B cell (primary cell): Measurements from ENCODE around the gene CAMK1D. TPM values are rescaled to one million over a fixed set of nuclear protein-coding genes. Genes with fewer than 3 reads are reported as not detected.

Experiments used
- ATAC-seq: fragments of 200-7000 bp; cut with Tn5 transposase; one replicate; pipeline ENCODE4 v1.10.0; 2021; ENCODE audit warnings: low read depth, mild to moderate bottlenecking, moderate number of reproducible peaks, moderate library complexity
- CTCF ChIA-PET: fragments of 350-600 bp; sonication (Branson Sonifier 250); formaldehyde crosslinking; loops from one replicate; lab custom pipeline; 2021; ENCODE audit warnings: antibody characterized with exemption, inconsistent platforms; lab: Charles Lee
- POLR2A ChIA-PET: fragments of 350-600 bp; sonication (Branson Sonifier 250); formaldehyde crosslinking; loops from one replicate; lab custom pipeline; 2021; ENCODE audit warnings: antibody characterized with exemption; lab: Charles Lee
- DNase-seq: peaks from one replicate; pipeline ENCODE4 v3.0.0; 2013
- H2AFZ ChIP-seq: 2 replicates; pipeline ENCODE4 v1.6.1; 2012; ENCODE audit warnings: mild to moderate bottlenecking, low read depth, low read length; ENCODE audit not compliant: insufficient read depth, poor library complexity, severe bottlenecking
- H3K27ac ChIP-seq, 2 donors: 1 replicate in 1 of 2; 2 replicates in 1 of 2; pipeline ENCODE4 v1.5.1; 2012 to 2013; ENCODE audit warnings: low read length in 2 of 2, mild to moderate bottlenecking in 2 of 2, moderate library complexity in 1 of 2
- H3K27me3 ChIP-seq, 4 experiments: fragments of 200-600 bp in 1 of 4; sonication (generic) in 1 of 4; replicated peaks in 1 of 4; 1 replicate in 2 of 4; 2 replicates in 2 of 4; pipeline versions ENCODE4 v1.6.1 to v1.7.0; 2013 to 2016; ENCODE audit warnings: low read length in 3 of 4, mild to moderate bottlenecking in 2 of 4, mixed read lengths in 1 of 4, moderate library complexity in 1 of 4; ENCODE audit not compliant: insufficient read depth in 4 of 4, control insufficient read depth in 3 of 4; ENCODE audit errors: control extremely low read depth in 1 of 4
- H3K36me3 ChIP-seq, 2 experiments: replicated peaks in 1 of 2; 1 replicate in 1 of 2; 2 replicates in 1 of 2; pipeline versions ENCODE4 v1.6.1 to v1.7.1; 2013; ENCODE audit warnings: low read length in 1 of 2; ENCODE audit not compliant: insufficient read depth in 2 of 2, control insufficient read depth in 1 of 2; ENCODE audit errors: control extremely low read depth in 1 of 2, extremely low read depth in 1 of 2
- H3K4me1 ChIP-seq, 2 donors: fragments of 200-600 bp in 1 of 2; sonication (generic) in 1 of 2; 1 replicate in 1 of 2; 2 replicates in 1 of 2; pipeline versions ENCODE4 v1.5.1 to v1.6.1; 2013 to 2017; ENCODE audit warnings: low read length in 2 of 2; ENCODE audit not compliant: control insufficient read depth in 2 of 2, insufficient read depth in 2 of 2
- H3K4me2 ChIP-seq: replicated peaks from 2 replicates; pipeline ENCODE3; 2012; ENCODE audit warnings: mild to moderate bottlenecking, low read depth, low read length; ENCODE audit not compliant: poor library complexity, severe bottlenecking
- H3K4me3 ChIP-seq, 5 experiments: fragments of 200-600 bp in 1 of 5; sonication (generic) in 1 of 5; 1 replicate in 3 of 5; 2 replicates in 2 of 5; pipeline versions ENCODE4 v1.5.1 to v1.7.0; 2011 to 2016; ENCODE audit warnings: low read length in 4 of 5, mild to moderate bottlenecking in 4 of 5, low read depth in 2 of 5, control low read depth in 1 of 5, moderate library complexity in 1 of 5; ENCODE audit not compliant: insufficient read depth in 1 of 5; ENCODE audit errors: control extremely low read depth in 1 of 5, extremely low read depth in 1 of 5
- H3K79me2 ChIP-seq: fragments of 200-600 bp; sonication (generic); one replicate; pipeline ENCODE4 v1.6.0; 2016; ENCODE audit warnings: low read length; ENCODE audit not compliant: control insufficient read depth, insufficient read depth
- H3K9ac ChIP-seq: fragments of 200-600 bp; sonication (generic); 2 replicates; pipeline ENCODE4 v1.6.1; 2017; ENCODE audit warnings: mild to moderate bottlenecking, low read length, moderate library complexity
- H3K9me3 ChIP-seq, 3 donors: one replicate each; pipeline versions ENCODE4 v1.6.1 to v1.7.1; 2013; ENCODE audit warnings: low read length in 2 of 3; ENCODE audit not compliant: control insufficient read depth in 2 of 3, insufficient read depth in 1 of 3; ENCODE audit errors: control extremely low read depth in 1 of 3
- H4K20me1 ChIP-seq: 2 replicates; pipeline ENCODE4 v1.6.0; 2012; ENCODE audit warnings: mild to moderate bottlenecking, low read length; ENCODE audit not compliant: insufficient read depth, control insufficient read depth, poor library complexity, severe bottlenecking
- H3K27ac Mint-ChIP-seq: one replicate; pipeline ENCODE4 v1.8.0; 2021; ENCODE audit warnings: mixed read lengths
- H3K27me3 Mint-ChIP-seq: one replicate; pipeline ENCODE4 v1.8.0; 2021; ENCODE audit warnings: mixed read lengths
- H3K4me1 Mint-ChIP-seq: one replicate; pipeline ENCODE4 v1.8.0; 2021; ENCODE audit warnings: mixed read lengths
- H3K4me3 Mint-ChIP-seq: one replicate; pipeline ENCODE4 v1.8.0; 2021; ENCODE audit warnings: mixed read lengths
- H3K9me3 Mint-ChIP-seq: one replicate; pipeline ENCODE4 v1.8.0; 2022; ENCODE audit warnings: mixed read lengths; ENCODE audit not compliant: insufficient read depth
- CTCF ChIP-seq: fragments of 200-600 bp; IDR thresholded peaks from one replicate; pipeline ENCODE4 v1.8.0; 2022; ENCODE audit warnings: antibody characterized with exemption, mild to moderate bottlenecking
- EZH2 ChIP-seq: IDR thresholded peaks from 2 replicates; pipeline ENCODE4 v1.6.1; 2012; ENCODE audit warnings: borderline replicate concordance, low read depth, mild to moderate bottlenecking, moderate library complexity, low read length; ENCODE audit not compliant: insufficient read depth, poor library complexity, severe bottlenecking
- WGBS: methylation state at CpG from one replicate; pipeline ENCODE4 v1.1.5; 2013; ENCODE audit warnings: missing lambda C conversion rate; ENCODE audit not compliant: insufficient coverage; 5-methylcytosine and 5-hydroxymethylcytosine counted together
- intact Hi-C: fragments of 100-400 bp; cut with micrococcal nuclease; formaldehyde crosslinking; loops from one replicate; pipeline ENCODE4 v1.10.0; 2022
- polyA plus RNA-seq: library from polyadenylated mRNA; depleted of rRNA; stranded (reverse); fragments of >200 nt; gene quantifications from 2 replicates; pipeline ENCODE4 v1.2.3, GENCODE V29; 2012
- total RNA-seq, 2 donors: library from RNA; stranded (reverse); fragments of 120-200 nt in 1 of 2; gene quantifications; 1 replicate in 1 of 2; 2 replicates in 1 of 2; pipeline versions ENCODE4 v1.2.3 to v1.2.4, GENCODE V29; 2013 to 2022

Gene CAMK1D
- total and polyA plus RNA-seq, 2 donors (not counting 1 experiment from before 2014, with no cell fraction given) = 34.1 to 69.7 TPM

- H2AFZ ChIP-seq = no peak overlapping the region
- no peaks in the 10 kb centered on the region for H3K9me3 ChIP-seq
- no peak overlapping the region for H3K9ac ChIP-seq
- peaks cover 0 to 6% (median 2%) of the 10 kb centered on the region in 4 experiments for H3K27me3 ChIP-seq
- no peak overlapping the region for H3K4me3 ChIP-seq
- Mint-ChIP-seq H3K4me1 (no peaks in the 10 kb centered on the region), H3K4me3 (no peak overlapping the region), H3K27me3 (peaks cover 13% of the 10 kb centered on the region), H3K9me3 (no peaks in the 10 kb centered on the region), H3K27ac (no peak overlapping the region)
- ATAC-seq = no peak
- CTCF ChIA-PET = no interaction called here
- H3K4me2 ChIP-seq = no peak overlapping the region
- POLR2A ChIA-PET = no interaction called here
- no peaks in the 10 kb centered on the region for H4K20me1 ChIP-seq
- H3K36me3 ChIP-seq = no peaks in the 10 kb centered on the region
- intact Hi-C loops = no loop called here
- no peak for DNase-seq
- WGBS = 92% methylated on average over 3 of the region's 6 CpGs
- no peaks in the 10 kb centered on the region for H3K79me2 ChIP-seq
- no peak for TF ChIP-seq CTCF
- no peak for TF ChIP-seq EZH2
- no peaks in the 10 kb centered on the region for H3K4me1 ChIP-seq
- H3K27ac ChIP-seq = no peak overlapping the region
These were observed 493.0 kb downstream of the CAMK1D start for GRCh38 chr10:12842310-12842709.

DNA sequence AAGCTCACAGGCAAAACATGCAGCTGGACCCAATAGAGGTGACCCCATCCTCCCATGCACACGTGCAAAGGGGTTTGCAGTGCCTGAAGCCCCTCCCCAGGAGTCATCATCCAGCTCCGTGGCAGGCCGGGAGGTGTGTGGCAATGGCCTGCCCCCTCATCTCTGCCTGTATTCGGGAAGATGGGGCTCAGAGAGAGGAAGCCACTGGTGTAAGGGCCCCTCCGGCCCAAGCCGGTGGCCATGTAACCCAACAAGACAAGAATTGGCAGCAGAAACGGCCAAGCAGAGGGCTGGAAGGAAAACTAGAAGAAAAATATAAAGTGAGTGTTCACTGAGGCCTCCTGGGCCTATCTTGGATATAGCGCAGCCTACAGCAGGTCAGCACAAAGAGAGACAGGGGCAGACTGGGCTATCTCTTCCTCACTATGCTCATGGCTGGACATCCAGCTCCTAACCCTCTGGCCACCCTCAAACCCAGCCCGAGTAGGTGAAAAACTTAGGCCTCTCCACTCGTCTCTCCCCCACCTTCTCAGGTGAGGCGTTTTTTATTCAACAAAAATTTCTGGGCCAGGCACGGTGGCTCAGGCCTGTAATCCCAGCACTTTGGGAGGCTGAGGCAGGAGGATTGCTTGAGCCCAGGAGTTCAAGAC lies 494.1 kb downstream of the CAMK1D start:
- H3K9me3 ChIP-seq = no peaks in the 10 kb centered on the region
- H3K4me1 Mint-ChIP-seq = no peaks in the 10 kb centered on the region
- H3K4me3 Mint-ChIP-seq = no peak overlapping the region
- ChIA-PET CTCF (no interaction called here), POLR2A (no interaction called here)
- peaks cover 0 to 6% (median 2%) of the 10 kb centered on the region in 4 experiments for H3K27me3 ChIP-seq
- no peak overlapping the region for H3K27ac Mint-ChIP-seq
- H3K36me3 ChIP-seq = no peaks in the 10 kb centered on the region
- H3K4me3 ChIP-seq = no peak overlapping the region
- WGBS = 90% methylated on average over 12 of the region's 12 CpGs
- TF ChIP-seq CTCF (no peak), EZH2 (no peak)
- no peak overlapping the region for H3K27ac ChIP-seq
- no peaks in the 10 kb centered on the region for H3K9me3 Mint-ChIP-seq
- no peak overlapping the region for H2AFZ ChIP-seq
- H4K20me1 ChIP-seq = no peaks in the 10 kb centered on the region
- no peaks in the 10 kb centered on the region for H3K4me1 ChIP-seq
- H3K79me2 ChIP-seq = no peaks in the 10 kb centered on the region
- intact Hi-C loops = no loop called here
- DNase-seq (no peak), ATAC-seq (no peak)
- H3K9ac ChIP-seq = no peak overlapping the region
- no peak overlapping the region for H3K4me2 ChIP-seq
- H3K27me3 Mint-ChIP-seq = peaks cover 15% of the 10 kb centered on the region
